HEK293 (cell line): Measurements from ENCODE around the gene PLEKHG3.

Experiments used
- SCRT2 ChIP-seq: fragments of 450-650 bp; formaldehyde crosslinking; IDR thresholded peaks from 2 replicates; pipeline ENCODE4 v1.5.1; 2016; ENCODE audit warnings: missing biosample characterization, missing genetic modification characterization
- TRIM28 ChIP-seq: IDR thresholded peaks from 2 replicates; pipeline ENCODE4 v1.6.1; 2011; ENCODE audit warnings: low read length, control low read depth, borderline replicate concordance
- YY1 ChIP-seq: fragments of 450-650 bp; formaldehyde crosslinking; IDR thresholded peaks from 2 replicates; pipeline ENCODE4 v1.5.1; 2018; ENCODE audit warnings: missing biosample characterization, missing genetic modification characterization
- ZNF350 ChIP-seq: fragments of 450-650 bp; formaldehyde crosslinking; IDR thresholded peaks from 2 replicates; pipeline ENCODE4 v1.5.0; 2017; ENCODE audit warnings: missing biosample characterization, mild to moderate bottlenecking, missing genetic modification characterization
- ZNF558 ChIP-seq: fragments of 450-650 bp; formaldehyde crosslinking; IDR thresholded peaks from 2 replicates; pipeline ENCODE4 v1.5.1; 2016; ENCODE audit warnings: missing biosample characterization, missing genetic modification characterization
- TF ChIP-seq, protein P1 (sequence below): fragments of 450-650 bp; formaldehyde crosslinking; conservative IDR thresholded peaks from 2 replicates; pipeline ENCODE4 v1.5.1; 2016; ENCODE audit warnings: low read depth, missing biosample characterization, missing genetic modification characterization
- TF ChIP-seq, protein P2 (sequence below): fragments of 450-650 bp; formaldehyde crosslinking; IDR thresholded peaks from 2 replicates; pipeline ENCODE4 v1.5.1; 2016; ENCODE audit warnings: missing biosample characterization, missing genetic modification characterization

DNA sequence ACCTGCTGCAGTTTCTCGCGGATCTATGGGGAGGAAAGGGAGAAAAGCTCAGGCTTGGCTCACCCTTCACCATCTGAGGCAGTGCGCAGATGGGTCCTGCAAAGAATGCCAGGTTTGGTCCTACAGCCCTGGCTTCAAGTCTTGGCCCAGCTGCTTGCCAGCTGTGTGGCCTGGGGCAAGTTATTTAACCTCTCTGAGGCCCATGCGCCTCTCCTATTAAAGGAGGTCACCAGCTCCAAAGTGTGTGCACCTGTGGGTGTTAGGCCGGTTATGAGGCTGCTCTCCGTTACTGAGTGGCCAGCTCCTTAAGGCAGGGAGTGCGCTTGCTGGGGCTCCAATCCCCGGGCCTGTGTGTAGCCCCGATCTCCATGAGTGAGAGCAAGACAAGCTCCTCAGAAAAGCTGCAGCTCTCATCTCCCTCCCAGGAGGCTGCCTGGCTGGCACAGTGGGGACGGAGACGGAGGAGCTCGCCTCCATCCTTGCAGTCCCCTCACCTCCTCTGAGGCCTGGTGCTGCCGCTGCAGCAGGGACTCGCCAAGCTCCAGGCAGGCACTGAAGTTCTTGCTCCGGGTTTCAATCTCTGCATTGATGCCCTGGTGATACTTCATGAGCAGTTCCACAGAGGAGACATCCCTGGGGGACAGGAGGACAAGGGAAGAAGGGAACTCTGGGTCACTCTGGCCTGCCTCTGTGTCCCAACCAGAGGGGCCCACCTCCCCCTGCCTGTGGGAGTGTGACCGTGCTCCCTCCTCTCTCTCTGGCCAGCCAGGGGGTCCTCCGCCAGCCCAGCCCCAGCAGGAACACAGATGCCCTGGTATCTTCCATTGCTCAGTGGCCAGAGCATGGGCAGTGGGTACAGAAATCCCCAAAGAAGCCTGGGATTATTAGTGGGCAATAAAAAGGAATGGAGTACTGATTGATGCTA lies 65.1 kb downstream of the PLEKHG3 start:
- TF ChIP-seq TRIM28 (no peak), ZNF350 (tag by site-specific recombination) (no peak), SCRT2 (tag by site-specific recombination) (no peak), YY1 (tag by site-specific recombination) (no peak), ZNF558 (tag by site-specific recombination) (no peak)
- TF ChIP-seq, protein P1, sequence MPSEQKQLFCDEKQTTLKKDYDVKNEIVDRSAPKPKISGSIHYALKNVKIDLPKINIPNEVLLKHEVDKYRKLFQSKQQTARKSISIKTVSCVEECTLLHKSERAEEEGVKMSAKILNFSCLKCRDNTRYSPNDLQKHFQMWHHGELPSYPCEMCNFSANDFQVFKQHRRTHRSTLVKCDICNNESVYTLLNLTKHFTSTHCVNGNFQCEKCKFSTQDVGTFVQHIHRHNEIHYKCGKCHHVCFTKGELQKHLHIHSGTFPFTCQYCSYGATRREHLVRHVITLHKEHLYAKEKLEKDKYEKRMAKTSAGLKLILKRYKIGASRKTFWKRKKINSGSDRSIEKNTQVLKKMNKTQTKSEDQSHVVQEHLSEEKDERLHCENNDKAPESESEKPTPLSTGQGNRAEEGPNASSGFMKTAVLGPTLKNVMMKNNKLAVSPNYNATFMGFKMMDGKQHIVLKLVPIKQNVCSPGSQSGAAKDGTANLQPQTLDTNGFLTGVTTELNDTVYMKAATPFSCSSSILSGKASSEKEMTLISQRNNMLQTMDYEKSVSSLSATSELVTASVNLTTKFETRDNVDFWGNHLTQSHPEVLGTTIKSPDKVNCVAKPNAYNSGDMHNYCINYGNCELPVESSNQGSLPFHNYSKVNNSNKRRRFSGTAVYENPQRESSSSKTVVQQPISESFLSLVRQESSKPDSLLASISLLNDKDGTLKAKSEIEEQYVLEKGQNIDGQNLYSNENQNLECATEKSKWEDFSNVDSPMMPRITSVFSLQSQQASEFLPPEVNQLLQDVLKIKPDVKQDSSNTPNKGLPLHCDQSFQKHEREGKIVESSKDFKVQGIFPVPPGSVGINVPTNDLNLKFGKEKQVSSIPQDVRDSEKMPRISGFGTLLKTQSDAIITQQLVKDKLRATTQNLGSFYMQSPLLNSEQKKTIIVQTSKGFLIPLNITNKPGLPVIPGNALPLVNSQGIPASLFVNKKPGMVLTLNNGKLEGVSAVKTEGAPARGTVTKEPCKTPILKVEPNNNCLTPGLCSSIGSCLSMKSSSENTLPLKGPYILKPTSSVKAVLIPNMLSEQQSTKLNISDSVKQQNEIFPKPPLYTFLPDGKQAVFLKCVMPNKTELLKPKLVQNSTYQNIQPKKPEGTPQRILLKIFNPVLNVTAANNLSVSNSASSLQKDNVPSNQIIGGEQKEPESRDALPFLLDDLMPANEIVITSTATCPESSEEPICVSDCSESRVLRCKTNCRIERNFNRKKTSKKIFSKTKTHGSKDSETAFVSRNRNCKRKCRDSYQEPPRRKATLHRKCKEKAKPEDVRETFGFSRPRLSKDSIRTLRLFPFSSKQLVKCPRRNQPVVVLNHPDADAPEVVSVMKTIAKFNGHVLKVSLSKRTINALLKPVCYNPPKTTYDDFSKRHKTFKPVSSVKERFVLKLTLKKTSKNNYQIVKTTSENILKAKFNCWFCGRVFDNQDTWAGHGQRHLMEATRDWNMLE (tag by site-specific recombination), result no peak
- TF ChIP-seq, protein P2, sequence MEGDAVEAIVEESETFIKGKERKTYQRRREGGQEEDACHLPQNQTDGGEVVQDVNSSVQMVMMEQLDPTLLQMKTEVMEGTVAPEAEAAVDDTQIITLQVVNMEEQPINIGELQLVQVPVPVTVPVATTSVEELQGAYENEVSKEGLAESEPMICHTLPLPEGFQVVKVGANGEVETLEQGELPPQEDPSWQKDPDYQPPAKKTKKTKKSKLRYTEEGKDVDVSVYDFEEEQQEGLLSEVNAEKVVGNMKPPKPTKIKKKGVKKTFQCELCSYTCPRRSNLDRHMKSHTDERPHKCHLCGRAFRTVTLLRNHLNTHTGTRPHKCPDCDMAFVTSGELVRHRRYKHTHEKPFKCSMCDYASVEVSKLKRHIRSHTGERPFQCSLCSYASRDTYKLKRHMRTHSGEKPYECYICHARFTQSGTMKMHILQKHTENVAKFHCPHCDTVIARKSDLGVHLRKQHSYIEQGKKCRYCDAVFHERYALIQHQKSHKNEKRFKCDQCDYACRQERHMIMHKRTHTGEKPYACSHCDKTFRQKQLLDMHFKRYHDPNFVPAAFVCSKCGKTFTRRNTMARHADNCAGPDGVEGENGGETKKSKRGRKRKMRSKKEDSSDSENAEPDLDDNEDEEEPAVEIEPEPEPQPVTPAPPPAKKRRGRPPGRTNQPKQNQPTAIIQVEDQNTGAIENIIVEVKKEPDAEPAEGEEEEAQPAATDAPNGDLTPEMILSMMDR (tag by site-specific recombination), result no peak
